ENCODE measurements around the gene TDRD3.
"Not testable (repeated sequence)": the region's sequence is repeated elsewhere in the genome, so short reads cannot be mapped to it uniquely, and the experiment has no call there.

TDRD3 gene

GRCh38 chr13:60398907-60399589 lies 2.0 kb downstream of the TDRD3 start:
- DNase-seq (ENCODE audit: low spot score): no peak

DNA sequence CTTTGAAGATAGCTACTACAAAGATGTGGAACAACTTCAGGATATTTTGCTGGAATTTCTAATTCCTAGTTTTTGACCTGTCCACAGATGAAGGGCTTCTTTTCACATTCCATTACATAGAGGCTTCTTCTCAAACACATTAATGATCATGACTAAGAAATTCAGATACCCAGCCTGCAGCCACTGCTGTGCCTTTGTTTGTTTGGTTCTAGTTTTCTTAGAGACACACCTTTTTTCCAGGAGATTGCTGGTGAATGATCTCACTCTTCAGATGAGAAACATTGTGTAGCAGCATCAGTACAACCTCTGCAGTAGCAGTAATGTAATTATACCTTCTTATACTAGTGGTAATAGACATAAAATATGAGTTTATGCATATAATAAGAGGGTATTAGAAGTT lies 5.0 kb downstream of the TDRD3 start:
- DNase-seq (ENCODE audit: low spot score): no peak

DNA sequence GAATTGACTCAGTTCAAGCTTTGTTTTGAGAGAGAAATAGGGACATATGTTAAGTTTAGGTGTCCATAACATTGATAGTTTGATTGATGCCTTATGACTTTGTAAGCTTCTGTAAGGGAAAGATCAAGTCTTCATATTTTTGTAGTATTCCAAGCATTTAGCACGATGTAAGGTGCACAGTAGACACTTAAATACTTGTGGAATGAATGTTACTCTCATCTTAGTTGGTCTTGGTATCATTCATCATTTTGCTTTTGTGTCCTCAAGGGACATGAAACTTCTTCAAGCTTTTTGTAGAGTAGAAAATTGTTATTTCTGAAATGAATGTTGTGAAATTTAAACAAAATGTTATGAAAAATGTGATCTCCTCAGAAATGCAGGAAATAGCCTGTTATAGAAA lies 10.1 kb downstream of the TDRD3 start:
- DNase-seq (ENCODE audit: low spot score): no peak

DNA sequence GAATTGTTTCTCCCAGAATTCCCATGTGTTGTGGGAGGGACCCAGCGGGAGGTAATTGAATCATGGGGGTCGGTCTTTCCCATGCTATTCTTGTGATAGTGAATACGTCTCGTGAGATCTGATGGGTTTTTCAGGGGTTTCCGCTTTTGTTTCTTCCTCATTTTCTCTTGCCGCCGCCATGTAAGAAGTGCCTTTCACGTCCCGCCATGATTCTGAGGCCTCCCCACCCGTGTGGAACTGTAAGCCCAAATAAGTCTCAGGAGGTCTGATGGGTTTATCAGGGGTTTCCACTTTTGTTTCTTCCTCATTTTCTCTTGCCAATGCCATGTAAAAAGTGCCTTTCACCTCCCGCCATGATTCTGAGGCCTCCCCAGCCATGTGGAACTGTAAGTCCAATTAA lies 10.8 kb downstream of the TDRD3 start:
- not testable (repeated sequence) for DNase-seq (ENCODE audit: low spot score)

GRCh38 chr13:60409574-60410292 lies 12.7 kb downstream of the TDRD3 start:
- DNase-seq (ENCODE audit: low spot score): not testable (repeated sequence)

GRCh38 chr13:60410299-60410698 lies 13.3 kb downstream of the TDRD3 start:
- no peak for DNase-seq (ENCODE audit: low spot score)

- no peak for DNase-seq (ENCODE audit: low spot score)
These were observed 14.4 kb downstream of the TDRD3 start for GRCh38 chr13:60411464-60411863.

DNA sequence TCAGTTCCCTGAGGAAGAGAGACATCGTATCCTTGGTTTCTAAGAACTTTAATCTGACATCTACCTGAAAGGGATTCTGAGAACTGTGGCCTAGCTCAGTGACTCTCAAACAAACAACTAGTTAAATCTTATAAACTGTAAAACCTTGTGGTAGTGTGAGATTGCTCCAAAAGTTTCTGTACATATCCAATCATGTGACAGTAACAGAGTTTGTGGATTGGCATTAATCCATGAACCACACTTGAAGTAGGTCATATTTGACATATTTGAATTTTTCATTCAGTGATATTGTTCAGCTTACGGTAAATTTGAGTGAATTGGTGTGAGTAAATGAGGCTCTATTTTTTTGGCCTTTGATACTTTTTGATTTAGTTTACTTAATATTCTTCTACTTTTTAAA lies 15.0 kb downstream of the TDRD3 start:
- no peak for DNase-seq (ENCODE audit: low spot score)

DNA sequence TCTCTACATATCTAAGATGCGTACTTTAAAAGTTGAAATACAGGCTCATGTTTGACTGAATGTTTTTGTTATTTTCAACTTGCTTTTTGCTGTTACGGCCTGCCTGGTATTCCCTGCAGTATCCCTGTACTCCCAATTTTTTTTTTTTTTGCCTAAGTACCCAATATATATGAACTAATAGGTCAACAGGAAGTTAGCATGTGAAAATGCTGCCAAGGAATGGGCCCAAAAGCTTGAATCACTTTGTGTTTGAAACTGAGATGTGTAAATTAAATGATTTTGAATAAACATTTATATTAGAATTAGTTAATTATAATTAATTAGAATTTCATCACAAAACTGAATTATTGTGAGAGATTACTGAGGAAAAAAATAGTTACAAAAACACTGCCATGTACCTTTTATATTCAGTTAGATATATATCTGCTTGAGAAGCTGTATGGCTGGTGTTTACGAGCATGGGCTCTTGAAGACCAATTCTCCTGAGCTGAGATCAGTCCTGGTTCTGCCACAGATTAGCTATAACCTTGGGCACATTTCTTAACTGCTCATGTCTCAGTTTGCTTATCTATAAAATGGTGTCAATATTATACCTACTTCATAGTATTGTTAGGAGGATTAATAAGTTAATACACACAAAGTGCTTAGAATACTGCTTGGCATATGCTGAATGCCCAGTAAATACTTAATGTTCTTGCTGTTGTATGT lies 16.0 kb downstream of the TDRD3 start:
- no peak for DNase-seq (ENCODE audit: low spot score)

- DNase-seq (ENCODE audit: low spot score): no peak
These were observed 17.2 kb downstream of the TDRD3 start for GRCh38 chr13:60414177-60414576.

DNA sequence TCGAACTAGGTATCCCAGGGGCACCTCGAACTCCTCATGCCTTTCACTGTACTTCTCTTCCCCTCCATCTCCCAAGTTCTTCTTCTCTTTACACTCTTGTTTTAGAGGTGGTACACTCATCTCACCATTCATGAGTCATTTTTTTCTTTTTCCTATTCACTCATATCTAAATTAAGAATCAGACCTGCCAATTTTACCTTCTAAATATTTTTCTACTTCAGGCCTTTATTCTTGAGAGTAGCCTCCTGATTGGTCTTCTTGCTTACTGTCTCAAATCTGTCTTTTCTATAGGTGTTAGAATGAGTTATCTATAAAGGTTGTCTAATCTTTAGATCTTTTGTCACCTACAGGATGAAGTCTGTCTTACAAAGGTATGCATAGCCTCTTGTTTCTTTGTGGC lies 20.7 kb downstream of the TDRD3 start:
- no peak for DNase-seq (ENCODE audit: low spot score)

DNA sequence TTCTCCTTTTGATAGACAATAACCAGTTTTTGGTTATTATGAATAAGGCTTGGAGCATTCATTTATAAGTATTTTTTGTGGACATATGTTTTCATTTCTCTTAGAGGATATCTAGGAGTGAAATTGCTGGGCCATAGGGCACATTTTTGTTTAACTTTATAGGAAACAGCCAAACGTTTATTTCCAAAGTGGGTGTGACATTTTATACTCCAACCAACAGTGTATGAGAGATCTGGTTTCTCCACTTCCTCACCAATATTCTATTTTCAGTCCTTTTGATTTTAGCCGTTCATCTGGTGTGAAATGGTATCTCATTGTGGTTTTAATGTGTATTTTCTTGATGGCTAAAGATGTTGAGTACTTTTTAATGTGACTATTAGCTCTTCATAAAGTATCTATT lies 21.9 kb downstream of the TDRD3 start:
- no peak for DNase-seq (ENCODE audit: low spot score)

DNA sequence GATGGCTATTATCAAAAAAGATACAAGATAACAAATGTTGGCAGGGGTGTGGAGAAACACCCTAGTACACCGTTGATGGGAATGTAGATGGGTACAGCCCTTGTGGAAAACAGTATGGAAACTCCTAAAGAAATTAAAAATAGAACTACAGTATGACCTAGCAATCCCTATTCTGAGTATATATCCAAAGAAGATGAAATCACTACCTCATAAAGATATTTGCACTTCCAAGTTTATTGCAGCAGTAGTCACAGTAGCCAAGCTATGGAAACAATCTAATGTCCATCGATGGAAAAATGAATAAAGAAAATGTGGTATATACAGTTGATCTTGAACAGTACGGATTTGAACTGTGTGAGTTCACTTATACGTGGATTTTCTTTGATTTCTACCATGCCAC lies 28.3 kb downstream of the TDRD3 start:
- DNase-seq (ENCODE audit: low spot score): no peak

- DNase-seq (ENCODE audit: low spot score): no peak
These were observed 29.1 kb downstream of the TDRD3 start for GRCh38 chr13:60426075-60426474.

- DNase-seq (ENCODE audit: low spot score): no peak
These were observed 30.3 kb downstream of the TDRD3 start for GRCh38 chr13:60427285-60427684.

DNA sequence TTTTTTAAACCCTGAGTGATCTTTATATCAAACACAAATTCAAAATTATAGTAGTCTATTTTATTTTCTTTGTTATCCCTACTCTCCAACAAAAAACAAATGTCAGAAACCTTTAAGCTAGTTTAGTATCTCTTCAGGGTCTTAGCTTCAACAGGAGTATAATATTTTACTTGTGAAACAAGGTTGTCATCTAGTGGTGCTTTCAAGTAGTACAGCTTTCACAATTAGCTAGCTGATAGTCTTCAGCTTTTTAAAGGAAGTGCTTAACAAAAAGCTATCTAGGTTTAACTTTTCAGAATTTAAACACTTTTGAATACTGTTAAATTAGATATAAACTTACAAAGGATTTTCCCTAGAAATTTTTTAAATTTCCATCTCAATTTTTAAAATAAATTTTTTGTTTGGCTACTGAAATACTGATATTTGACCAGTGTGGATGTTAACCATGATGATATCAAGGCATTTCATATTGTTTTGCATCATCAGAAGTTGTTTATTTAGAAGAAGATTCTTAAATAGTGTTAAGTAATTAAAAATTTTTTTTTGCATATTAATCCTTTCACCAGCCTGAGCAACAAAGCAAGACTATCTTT lies 34.2 kb downstream of the TDRD3 start:
- peak; percentile 80 for DNase-seq (ENCODE audit: low spot score)

- DNase-seq (ENCODE audit: low spot score): no peak
These were observed 36.5 kb downstream of the TDRD3 start for GRCh38 chr13:60433505-60433904.

DNA sequence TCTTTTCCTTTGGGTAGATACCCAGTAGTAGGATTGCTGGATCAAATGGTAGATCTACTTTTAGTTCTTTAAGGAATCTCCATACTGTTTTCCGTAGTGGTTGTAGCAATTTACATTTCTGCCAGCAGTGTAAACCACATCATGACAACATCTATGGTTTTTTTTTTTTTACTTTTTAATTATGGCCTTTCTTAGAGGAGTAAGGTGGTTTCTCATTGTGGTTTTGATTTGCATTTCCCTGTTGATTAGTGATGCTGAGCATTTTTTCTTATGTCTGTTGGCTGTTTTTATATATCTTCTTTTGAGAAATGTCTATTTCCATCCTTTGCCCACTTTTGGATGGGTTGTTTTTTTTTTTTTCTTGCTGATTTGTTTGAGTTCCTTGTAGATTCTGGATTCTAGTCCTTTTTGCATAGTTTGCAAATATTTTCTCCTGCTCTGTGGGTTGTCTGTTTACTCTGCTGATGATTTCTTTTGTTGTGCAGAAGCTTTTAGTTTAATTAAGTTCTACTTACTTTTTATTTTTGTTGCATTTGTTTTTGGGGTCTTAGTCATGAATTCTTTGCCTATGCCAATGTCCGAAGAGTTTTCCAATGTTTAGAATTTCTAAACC lies 38.8 kb downstream of the TDRD3 start:
- no peak for DNase-seq (ENCODE audit: low spot score)

DNA sequence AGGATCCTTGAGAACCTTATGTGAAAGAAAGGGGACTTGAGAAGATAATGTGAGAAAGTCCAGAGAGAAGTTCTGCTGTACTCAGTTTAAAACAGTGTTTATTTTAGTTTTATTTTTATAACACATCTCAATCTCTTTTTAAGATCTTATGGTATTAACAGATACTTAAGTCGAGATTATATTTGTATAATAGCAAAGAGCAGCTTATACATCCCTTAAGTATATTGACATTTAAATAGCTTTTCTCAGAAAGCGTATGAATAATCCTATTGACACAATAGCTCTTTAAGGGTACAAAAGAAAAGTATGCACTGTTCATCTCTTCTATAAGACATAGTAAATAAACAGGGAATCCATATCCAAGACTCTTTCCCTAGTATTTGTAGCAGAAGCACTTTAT lies 42.2 kb downstream of the TDRD3 start:
- no peak for DNase-seq (ENCODE audit: low spot score)

GRCh38 chr13:60441761-60442160 lies 44.7 kb downstream of the TDRD3 start:
- no peak for DNase-seq (ENCODE audit: low spot score)

DNA sequence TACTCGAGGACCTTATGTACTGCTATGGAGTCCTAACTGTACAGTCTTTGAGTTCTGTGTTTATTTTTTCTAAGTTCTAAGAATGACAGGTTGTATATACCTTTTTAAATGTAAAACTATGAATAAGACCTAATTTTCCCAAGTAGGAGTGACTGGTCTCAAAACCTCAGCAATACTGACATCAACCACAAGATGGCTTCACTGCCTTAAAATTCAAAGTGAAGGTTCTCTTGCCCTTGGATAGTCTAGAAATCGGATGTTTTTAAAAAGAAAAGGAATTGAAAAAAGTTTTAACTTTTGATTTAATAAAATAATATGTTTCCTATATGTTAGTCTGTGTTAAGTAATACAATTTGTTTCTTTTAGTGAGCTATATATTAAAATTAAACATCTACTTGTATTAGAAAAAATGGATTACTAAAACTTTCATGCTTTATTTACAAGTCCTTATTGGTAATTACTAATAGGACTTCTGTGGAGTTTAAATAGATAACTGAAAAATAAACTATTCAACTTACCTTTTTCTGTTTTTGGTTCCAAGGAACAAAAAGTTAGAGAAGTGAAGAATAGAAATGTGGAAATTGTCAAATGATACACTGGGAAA lies 52.0 kb downstream of the TDRD3 start:
- peak; percentile 58 for DNase-seq (ENCODE audit: low spot score)

GRCh38 chr13:60453490-60453889 lies 56.5 kb downstream of the TDRD3 start:
- no peak for DNase-seq (ENCODE audit: low spot score)
